Prostate gland (tissue), 2 donors: ENCODE data around the gene UBAP2L. TPM values are rescaled to one million over a fixed set of nuclear protein-coding genes. Genes with fewer than 3 reads are reported as not detected.

Source experiments
- DNase-seq: peaks from one replicate; pipeline ENCODE4 v3.0.0-alpha.2; 2019; ENCODE audit warnings: low spot score
- H3K27ac ChIP-seq, 2 donors: fragments of 200-600 bp; sonication (generic); 2 replicates each; pipeline ENCODE4 v1.5.1; 2017 to 2019
- H3K27me3 ChIP-seq: fragments of 200-600 bp; sonication (generic); replicated peaks from 2 replicates; pipeline ENCODE4 v1.5.1; 2019; ENCODE audit not compliant: insufficient read depth
- H3K36me3 ChIP-seq, 2 donors: fragments of 200-600 bp; sonication (generic); 1 replicate in 1 of 2; 2 replicates in 1 of 2; pipeline versions ENCODE4 v1.5.1 to v1.8.1; 2017 to 2019
- H3K4me1 ChIP-seq: fragments of 200-600 bp; sonication (generic); replicated peaks from 2 replicates; pipeline ENCODE4 v1.5.1; 2019
- H3K4me3 ChIP-seq, 2 donors: fragments of 200-600 bp; sonication (generic); 2 replicates each; pipeline ENCODE4 v1.5.1; 2017 to 2019
- H3K9me3 ChIP-seq: fragments of 200-600 bp; sonication (generic); 2 replicates; pipeline ENCODE4 v1.5.1; 2017
- POLR2A ChIP-seq: fragments of 450-650 bp; IDR thresholded peaks from one replicate; pipeline ENCODE4 v1.6.1; 2016; ENCODE audit warnings: antibody characterized with exemption, mild to moderate bottlenecking
- POLR2AphosphoS5 ChIP-seq: sonication (generic); formaldehyde crosslinking; IDR thresholded peaks from one replicate; pipeline ENCODE4 v1.6.1; 2017; ENCODE audit warnings: antibody characterized with exemption
- WGBS: methylation state at CpG from one replicate; pipeline ENCODE4 v1.1.5; 2018; 5-methylcytosine and 5-hydroxymethylcytosine counted together
- intact Hi-C: fragments of 100-400 bp; cut with DNase I; formaldehyde crosslinking; loops from one replicate; pipeline ENCODE4 v1.14.2; 2022
- total RNA-seq, 2 donors: library from RNA; depleted of rRNA; stranded (reverse); fragments of >200 nt; gene quantifications; one replicate each; pipeline ENCODE4 v1.1.0, GENCODE V29; 2016
- TF ChIP-seq, protein P1 (sequence below), 4 experiments: fragments of 200-600 bp in 2 of 4; fragments of 450-650 bp in 2 of 4; sonication (generic) in 2 of 4; IDR thresholded peaks; 1 replicate in 3 of 4; 2 replicates in 1 of 4; pipeline ENCODE4 v1.5.1; 2016 to 2019; ENCODE audit warnings: antibody characterized with exemption in 4 of 4, mild to moderate bottlenecking in 2 of 4, moderate library complexity in 2 of 4

The UBAP2L gene
- total RNA-seq, 2 donors from 2014 or later = 51.1 to 121 TPM

- TF ChIP-seq POLR2A = no peak
- Histone ChIP-seq H3K4me1 (no peaks in the 10 kb centered on the region), H3K27me3 (no peaks in the 10 kb centered on the region), H3K9me3 (no peaks in the 10 kb centered on the region), H3K36me3 (peaks cover 28 to 40% of the 10 kb centered on the region in 2 donors), H3K4me3 (no peak overlapping the region), H3K27ac (no peak overlapping the region)
- WGBS = 93% methylated on average over 7 of the region's 7 CpGs
- no peak for DNase-seq
- intact Hi-C loops = no loop called here
Observed at GRCh38 chr1:154253671-154254070, 32.9 kb downstream of the UBAP2L start.

DNA sequence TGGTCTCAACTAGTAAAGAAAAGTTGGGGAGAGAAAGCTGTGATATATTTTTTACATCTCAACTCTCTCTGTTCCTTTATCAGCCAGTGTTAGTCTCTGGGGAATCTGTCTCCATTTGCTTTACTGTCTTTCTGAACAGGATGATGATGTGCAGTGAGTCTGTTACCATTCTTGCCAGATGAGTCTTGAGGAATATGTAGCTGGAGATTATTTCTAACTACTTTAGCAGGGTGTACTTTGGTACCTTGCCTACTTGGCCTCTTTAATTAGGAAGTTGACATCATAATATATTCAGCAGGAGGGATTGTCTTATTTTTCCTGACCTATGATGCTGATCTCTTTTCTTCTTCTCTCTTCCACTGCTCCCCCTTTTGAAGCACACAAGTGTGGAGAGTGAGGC lies 35.9 kb downstream of the UBAP2L start:
- H3K36me3 ChIP-seq = peaks cover 29 to 39% of the 10 kb centered on the region in 2 donors
- H3K27me3 ChIP-seq = no peaks in the 10 kb centered on the region
- H3K4me3 ChIP-seq = no peak overlapping the region
- H3K27ac ChIP-seq = no peak overlapping the region
- no peaks in the 10 kb centered on the region for H3K9me3 ChIP-seq
- intact Hi-C loops = no loop called here
- DNase-seq = no peak
- no peaks in the 10 kb centered on the region for H3K4me1 ChIP-seq
- TF ChIP-seq POLR2AphosphoS5 = no peak
- TF ChIP-seq, protein P1, sequence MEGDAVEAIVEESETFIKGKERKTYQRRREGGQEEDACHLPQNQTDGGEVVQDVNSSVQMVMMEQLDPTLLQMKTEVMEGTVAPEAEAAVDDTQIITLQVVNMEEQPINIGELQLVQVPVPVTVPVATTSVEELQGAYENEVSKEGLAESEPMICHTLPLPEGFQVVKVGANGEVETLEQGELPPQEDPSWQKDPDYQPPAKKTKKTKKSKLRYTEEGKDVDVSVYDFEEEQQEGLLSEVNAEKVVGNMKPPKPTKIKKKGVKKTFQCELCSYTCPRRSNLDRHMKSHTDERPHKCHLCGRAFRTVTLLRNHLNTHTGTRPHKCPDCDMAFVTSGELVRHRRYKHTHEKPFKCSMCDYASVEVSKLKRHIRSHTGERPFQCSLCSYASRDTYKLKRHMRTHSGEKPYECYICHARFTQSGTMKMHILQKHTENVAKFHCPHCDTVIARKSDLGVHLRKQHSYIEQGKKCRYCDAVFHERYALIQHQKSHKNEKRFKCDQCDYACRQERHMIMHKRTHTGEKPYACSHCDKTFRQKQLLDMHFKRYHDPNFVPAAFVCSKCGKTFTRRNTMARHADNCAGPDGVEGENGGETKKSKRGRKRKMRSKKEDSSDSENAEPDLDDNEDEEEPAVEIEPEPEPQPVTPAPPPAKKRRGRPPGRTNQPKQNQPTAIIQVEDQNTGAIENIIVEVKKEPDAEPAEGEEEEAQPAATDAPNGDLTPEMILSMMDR (IDR thresholded peaks at IDR 0.05) = no peak

- 92% methylated on average over 2 of the region's 2 CpGs for WGBS
- Histone ChIP-seq H3K27ac (no peak overlapping the region), H3K4me1 (no peaks in the 10 kb centered on the region), H3K36me3 (peaks cover 23 to 35% of the 10 kb centered on the region in 2 donors), H3K4me3 (no peak overlapping the region), H3K9me3 (no peaks in the 10 kb centered on the region), H3K27me3 (no peaks in the 10 kb centered on the region)
- no peak for DNase-seq
- intact Hi-C loops = no loop called here
- TF ChIP-seq POLR2A = no peak
- TF ChIP-seq, protein P1 (IDR thresholded peaks at IDR 0.05) = no peak
- TF ChIP-seq POLR2AphosphoS5 = no peak
Observed at GRCh38 chr1:154258784-154259183, 38.0 kb downstream of the UBAP2L start.

DNA sequence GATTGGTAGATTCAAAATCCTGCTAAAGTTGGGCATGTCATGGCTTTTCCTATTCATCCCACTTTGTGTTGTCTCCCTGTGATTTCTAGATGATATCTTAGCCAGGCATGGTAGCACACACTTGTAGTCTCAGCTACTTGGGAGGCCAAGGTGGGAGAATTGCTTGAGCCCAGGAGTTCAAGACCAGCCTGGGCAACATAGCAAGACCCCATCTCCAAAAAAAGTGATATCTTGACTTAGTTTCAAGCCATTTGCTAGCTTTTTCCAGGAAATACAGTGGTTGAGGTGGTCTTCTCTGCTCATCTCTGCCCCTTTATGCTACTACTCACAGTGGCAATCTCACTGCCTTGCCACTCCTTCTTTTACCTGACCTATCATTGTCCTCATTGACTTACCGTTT lies 39.4 kb downstream of the UBAP2L start:
- H3K4me3 ChIP-seq = no peak overlapping the region
- no peaks in the 10 kb centered on the region for H3K9me3 ChIP-seq
- 74% methylated on average over 1 of the region's 1 CpG for WGBS
- H3K27me3 ChIP-seq = no peaks in the 10 kb centered on the region
- H3K4me1 ChIP-seq = no peaks in the 10 kb centered on the region
- no peak for DNase-seq
- H3K27ac ChIP-seq = no peak overlapping the region
- TF ChIP-seq POLR2A (no peak), POLR2AphosphoS5 (no peak)
- TF ChIP-seq, protein P1 (IDR thresholded peaks at IDR 0.05) = no peak
- H3K36me3 ChIP-seq = peaks cover 23 to 27% of the 10 kb centered on the region in 2 donors
- intact Hi-C loops = no loop called here

DNA sequence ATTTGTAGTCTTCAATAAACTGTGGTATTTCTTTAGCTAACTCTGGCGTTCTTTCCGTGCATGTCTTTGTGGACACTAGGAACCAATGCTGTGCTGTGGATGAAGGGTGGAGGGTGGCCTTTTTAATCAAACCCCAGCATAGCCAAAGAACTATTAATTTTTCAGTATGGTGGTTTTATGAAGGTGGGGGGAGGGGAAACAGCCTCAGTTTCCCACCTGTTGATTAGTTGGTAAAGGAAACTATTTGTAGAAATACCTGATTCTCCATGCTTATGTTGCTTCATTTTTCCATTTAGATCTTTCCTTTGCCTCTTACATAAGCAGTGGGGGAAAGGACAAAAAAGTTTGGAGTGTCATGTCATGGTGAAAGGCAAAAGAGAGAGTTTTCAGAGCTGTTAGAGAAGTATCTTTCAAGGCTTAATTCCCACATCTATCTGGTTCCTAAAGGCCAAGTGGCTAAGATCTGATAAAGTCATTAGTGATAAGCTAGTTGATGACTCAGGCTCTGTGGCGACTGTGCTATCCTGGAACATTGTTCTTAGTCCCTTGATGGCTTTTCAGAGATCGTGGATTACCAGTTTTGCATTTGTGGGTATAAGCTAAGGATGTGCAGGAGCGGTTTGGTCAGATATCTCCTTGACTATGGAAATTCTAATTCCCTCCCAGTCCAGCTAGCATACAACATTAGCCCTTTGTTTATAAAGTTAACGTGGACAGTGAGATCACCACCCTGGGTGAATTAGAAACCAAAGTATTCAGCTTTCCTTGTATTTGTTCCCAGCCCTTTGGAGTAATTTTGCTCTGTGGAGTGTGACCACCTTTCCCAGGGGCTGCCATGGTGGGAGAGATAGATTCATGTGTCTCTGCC lies 42.9 kb downstream of the UBAP2L start:
- Histone ChIP-seq H3K27ac (no peak overlapping the region), H3K9me3 (no peaks in the 10 kb centered on the region), H3K36me3 (peaks cover 12 to 17% of the 10 kb centered on the region in 2 donors), H3K4me1 (no peaks in the 10 kb centered on the region), H3K27me3 (no peaks in the 10 kb centered on the region), H3K4me3 (no peak overlapping the region)
- intact Hi-C loops = no loop called here
- 63% methylated on average over 6 of the region's 6 CpGs for WGBS
- no peak for DNase-seq
- no peak for TF ChIP-seq POLR2A
- no peak for TF ChIP-seq POLR2AphosphoS5
- TF ChIP-seq, protein P1 (IDR thresholded peaks at IDR 0.05) = no peak
